Hippocampal formation (tissue), 2 donors: ENCODE data around the gene TERB1.

ENCODE experiments used
- DNase-seq, 2 donors: peaks; one replicate each; lab custom pipeline; 2025; lab: John Stamatoyannopoulos, UW

TERB1 gene

DNA sequence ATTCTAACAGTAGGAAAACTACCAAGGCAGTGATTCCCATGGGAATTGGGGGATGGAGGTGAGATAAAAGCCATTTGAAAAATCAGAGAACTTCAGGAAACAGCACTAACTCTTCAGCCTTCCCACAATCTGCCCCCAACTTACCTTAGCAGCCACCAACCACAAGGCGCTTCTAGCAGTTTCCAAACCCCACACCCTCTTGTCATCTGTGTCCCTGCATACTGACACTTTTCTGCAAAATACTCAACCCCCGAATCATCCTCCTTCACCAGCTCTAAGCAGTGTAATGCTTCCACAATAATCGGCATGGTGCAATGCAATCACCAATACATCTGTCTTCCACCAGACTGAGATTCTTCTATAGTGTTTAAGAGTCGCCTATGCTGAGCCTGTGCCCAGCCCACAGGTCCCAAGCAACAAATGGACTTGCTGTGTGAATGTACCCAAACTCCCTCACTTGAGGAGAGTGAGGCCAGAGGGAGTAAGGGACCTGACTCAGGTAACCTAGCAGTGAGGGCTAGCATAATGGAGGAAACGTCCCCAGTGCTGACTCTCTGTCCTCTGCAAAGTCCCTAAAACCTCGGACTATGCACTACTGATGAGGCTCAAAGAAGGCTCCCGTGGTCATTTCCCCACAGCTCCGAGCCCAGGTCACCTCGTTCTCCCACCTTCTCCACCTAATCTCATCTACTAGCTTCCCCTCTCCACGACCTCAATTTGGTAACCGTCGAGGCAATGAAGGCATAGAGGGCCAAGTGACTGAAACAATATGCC, 50.9 kb downstream of the TERB1 start:
- DNase-seq: no peak

- DNase-seq: no peak
These were observed 54.7 kb downstream of the TERB1 start for GRCh38 chr16:66746682-66747081.

- no peak for DNase-seq
These were observed 55.3 kb downstream of the TERB1 start for GRCh38 chr16:66746048-66746447.

DNA sequence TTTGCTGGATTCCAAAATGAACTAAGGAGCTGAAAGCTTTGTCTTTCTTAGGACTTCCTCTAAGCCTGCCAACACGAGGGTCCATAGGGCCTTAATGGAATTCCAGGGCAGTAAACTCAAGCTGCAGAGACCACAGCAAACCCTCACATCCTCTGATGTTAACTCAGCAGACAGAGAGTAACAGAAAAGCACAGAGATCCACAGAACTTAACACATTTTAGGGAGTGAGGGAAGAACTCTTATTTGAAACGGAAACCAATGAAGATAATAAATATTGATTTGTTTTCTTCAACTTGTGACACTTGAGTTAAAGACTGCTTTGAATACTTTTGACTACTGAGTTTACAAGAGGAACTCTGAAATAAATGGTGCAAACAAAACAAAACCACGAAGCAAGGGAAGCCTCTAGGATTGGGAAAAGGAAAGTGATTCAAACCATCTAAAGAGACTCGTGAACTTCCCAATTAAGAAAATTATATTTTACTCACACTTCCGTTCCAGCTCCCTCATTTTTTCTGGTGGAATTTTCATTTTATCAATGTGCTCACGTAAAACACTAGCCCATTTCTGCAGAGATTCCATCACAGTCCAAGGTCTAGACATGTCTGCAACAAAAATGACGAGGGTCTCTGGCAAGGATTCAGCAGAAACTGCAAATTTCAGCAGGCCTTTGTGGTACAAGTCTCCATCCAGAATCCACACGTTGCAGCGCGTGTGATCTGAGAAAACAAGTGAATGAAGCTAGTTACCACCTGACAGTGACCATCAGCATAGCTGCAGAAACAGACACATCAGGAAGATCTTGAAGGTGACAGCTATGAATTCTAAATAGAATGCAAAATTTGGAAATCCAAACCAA, 59.2 kb downstream of the TERB1 start:
- no peak for DNase-seq

- peak; percentile 91 to 96 for DNase-seq
These were observed 60.0 kb downstream of the TERB1 start for GRCh38 chr16:66741169-66741900.

DNA sequence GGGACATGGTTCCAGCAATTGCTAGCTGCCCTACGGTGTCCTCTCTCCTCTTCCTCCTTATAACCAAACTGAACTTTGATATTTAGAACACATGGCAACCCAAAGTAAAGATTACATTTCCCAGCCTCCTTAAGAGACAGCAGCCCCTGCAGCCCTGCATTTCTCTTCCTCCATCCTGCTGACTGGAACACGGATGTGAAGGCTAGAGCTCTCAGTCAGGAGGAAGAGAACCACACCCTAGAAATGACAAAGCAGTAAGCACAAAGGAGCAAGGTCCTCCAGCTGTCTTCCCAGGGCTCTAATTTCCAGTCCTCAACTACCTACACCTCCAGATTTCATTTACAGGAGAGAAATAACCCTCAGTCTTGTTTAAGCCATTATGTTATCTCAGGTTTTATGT, 60.9 kb downstream of the TERB1 start:
- DNase-seq: no peak

DNA sequence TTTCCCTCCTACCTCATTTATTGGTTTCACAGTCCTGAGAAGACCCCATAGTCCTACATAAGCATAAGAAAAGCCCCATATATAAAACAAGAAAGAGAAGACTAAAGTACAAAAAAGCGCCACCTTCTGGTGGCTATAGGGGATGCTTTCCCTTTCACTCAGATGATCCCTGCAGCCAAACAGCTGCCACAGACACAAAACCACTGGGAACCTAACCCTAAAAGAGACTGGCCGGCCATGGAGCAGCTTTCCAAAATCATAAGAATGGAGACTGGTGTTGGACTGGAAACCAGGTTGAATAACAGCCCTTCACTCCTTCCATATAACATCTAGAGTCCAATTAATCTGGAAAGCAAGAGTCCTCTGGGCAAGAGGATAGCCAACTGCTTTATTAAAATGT, 61.4 kb downstream of the TERB1 start:
- peak in 1 of 2 donors; percentile 27 for DNase-seq

DNA sequence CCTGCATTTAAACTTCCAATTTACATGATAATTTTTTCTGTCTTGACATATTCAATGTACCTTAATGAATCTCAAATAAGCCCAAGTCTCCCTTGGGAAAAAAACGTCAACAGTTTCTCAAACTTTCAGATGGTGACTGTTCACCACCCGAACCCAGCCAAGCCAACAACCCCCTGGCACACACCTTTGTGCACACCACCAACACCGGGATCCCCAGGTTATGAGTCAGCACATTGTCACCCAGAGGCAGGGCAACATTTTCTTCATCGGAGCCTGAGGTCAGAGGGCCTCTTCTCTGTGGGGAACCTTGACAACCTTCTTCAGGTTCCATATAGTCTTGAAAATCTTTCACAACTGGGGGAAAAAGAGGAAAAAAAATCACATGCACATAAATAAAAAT, 65.5 kb downstream of the TERB1 start:
- no peak for DNase-seq

DNA sequence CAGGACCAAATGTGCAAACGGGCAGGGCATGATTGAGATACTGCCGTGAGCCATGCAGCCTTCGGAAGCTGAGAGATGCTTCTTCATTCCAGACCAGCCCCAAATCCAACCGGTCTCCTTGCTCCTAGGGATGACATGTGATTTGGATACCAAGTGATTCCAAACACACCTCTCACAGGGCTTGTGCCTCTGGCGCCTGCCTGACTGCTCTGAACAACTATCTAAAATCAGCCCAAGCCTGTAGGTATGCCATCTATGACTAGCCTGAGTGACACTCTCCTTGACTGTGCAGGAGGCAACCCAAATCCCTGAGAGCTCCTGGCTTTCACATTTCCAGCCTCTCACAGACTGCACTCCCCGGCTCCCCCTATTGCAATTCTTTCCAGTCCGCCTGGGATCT, 70.3 kb downstream of the TERB1 start:
- no peak for DNase-seq

DNA sequence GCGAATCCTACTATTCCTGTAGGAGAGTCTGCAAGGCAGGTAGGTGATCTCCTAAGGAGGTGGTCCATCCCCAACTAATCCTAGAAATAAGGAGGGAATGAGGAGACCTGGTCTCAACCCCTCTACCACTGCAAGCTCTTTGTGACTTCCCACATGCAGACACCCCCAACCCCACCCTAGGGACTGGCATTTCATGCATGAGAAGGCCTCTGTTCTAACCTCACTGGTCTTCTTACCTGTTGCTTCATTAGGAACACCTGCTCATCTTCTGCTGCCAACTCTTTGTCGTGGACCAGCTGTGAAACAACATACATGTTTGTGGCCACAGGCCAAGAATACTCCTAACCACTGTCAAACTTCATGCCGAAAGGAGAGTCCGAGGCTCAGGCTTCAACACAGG, 72.6 kb downstream of the TERB1 start:
- DNase-seq: no peak

DNA sequence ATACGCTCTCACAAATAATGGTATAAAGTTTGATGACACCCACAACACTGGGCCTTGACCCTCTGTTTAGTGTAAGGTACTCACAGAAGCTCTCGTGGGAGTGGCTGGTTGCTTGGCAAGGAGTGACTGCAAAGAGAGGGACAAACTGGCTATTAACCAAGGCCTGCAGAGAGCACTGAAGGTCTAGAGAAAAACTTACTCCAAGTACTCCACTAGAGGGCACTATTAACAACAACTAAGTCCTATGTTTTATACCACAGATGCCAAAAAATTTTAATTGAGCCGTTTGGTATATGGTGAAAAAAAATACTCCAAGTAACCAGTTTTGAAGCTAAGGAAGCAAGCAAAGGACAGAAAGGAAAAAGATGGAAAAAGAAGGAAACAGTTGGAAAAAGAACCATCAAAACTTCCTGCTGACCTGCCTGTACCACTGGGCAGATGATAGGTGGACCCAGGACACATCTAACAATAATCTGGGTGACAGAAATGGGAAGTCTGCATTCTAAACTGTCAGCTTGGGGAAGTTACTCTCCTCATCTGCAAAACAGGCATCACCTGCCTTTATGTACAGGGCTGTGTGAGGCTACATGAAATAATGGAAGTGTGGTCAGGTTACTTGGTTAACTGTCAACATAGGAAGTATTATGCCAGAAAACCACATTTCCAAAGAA, 73.1 kb downstream of the TERB1 start:
- DNase-seq: peak in 1 of 2 donors; percentile 93

DNA sequence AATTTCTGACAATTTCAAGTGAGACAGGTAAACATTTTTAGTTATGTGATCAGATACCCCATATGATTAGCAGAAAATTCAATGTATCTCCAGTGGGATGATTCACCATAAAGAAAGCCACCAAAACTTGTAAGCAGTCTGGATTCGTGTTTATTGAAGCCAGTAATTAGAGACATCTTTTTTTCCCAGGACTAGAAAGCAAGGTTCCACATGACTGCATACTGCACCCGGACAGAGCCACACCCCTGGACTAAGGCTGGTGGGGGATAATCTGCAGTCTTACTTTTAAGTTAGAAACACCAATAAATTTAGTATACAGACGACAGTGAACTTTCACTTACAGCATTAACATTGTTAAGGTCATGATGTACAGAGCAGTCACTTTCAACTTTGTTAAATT, 80.6 kb downstream of the TERB1 start:
- no peak for DNase-seq

GRCh38 chr16:66719246-66719645, 82.1 kb downstream of the TERB1 start:
- DNase-seq: no peak

DNA sequence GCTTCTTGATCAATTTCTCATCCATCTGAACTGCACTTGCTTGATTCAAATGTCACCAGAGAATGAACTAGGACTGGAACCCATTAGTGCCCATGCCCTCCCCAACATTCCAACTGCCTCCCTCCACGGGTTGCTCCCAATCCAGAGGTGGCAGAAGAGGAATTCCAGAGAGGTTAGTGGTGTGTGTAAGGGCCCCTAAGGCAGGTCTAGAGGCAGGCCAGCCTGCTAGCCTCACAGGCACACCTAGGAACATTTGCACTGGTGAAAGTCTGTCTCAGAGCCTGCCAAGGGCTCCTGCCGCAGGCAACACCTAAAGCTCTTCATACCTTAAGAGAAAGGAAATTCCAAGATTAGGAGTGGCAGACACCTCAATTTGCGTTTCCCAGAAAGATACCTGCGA, 83.6 kb downstream of the TERB1 start:
- DNase-seq: no peak

DNA sequence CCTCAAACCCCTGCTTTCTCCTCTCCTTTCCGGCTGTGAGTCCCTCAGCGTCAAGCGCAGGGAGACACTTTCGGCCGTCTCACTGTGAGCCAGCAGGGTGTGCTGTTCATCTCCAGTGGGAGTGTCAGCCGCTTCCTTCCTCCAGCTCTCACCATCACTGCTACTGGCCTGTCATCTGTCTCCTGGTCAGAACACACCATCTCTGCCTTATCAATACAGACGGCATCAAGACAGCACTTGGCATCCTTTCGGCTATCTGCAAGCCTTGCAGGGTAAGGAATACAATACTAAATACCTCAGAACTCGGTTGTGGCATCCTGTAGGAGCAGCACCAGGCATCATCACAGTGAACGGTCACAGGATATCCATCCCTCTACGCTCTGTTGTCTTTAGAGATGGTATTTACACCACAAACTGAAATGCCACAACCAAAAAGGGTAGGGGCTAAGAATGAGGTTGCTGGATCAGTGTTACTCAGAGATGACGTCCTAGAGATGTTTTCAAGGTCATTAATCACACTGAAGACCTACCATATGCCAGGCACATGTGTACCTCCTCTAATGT, 84.2 kb downstream of the TERB1 start:
- peak; percentile 29 to 39 for DNase-seq

GRCh38 chr16:66714654-66715307, 86.6 kb downstream of the TERB1 start:
- DNase-seq: no peak

DNA sequence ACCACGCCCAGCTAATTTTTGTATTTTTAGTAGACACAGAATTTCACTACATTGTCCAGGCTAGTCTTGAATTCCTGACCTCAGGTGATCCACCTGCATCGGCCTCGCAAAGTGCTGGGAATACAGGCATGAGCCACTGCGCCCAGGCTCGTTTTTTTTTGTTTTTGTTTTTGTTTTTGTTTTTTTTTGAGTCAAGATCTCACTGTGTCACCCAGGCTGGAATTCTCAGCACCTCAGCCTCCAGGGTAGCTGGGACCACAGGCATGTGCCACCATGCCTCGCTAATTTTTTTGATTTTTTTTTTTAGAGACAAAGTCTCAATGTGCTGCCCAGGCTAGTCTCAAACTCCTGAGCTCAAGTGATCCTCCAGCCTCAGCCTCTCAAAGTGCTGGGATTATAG, 87.3 kb downstream of the TERB1 start:
- DNase-seq: no peak

GRCh38 chr16:66713076-66713475, 88.3 kb downstream of the TERB1 start:
- DNase-seq: no peak

DNA sequence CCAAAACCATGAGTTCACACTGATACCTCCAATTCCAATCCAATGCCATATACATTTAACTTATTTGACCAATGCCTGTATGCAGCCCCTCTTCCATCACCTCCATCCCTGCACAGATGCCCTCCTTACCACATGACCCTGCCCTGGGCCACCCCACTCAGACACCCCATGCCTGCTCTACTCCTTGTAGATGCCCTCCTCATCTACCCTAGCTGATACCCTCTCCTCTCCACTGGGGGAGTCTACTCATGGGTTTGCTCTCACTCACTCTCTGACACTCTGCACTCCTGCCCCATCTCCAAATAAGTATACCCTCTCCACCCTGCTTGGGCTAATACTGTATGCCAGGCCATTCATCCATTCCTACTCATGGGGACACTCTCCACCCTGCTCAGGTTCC, 88.9 kb downstream of the TERB1 start:
- no peak for DNase-seq

DNA sequence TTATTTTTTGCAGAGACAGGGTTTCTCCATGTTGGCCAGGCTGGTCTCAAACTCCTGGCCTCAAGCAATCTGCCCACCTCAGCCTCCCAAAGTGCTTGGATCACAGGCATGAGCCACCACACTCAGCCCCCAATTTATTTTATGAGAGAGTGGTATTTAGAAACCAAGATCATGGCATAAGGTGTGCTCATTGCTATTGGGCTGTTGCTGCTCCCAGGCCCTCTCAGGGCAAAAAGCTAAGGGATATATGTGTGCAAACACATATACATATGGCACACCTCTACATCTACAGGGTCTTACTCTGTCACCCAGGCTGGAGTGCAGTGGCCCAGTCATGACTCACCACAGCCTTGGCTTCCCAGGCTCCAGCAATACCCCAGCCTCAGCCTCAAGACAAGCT, 89.8 kb downstream of the TERB1 start:
- no peak for DNase-seq

DNA sequence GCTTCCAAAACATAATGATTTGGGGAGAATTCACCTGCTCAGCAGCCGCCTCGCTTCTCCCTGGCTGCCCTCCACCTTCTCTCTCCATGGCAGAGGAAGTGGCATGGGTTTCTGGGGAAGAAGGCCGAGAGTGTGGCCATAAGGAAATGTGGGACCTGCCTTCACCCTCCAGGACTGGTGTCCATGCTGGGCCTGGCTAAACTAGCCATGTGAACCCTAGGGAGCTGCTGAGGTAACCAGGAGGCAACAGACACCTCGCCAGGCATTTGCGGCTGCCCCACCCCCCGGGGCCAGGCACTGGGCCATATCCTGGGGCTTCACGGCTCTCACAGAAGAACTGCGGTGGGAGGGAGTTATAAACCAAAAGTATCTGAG, 94.9 kb downstream of the TERB1 start:
- no peak for DNase-seq
